ENCODE measurements around the gene TRDN.

Gene TRDN

DNA sequence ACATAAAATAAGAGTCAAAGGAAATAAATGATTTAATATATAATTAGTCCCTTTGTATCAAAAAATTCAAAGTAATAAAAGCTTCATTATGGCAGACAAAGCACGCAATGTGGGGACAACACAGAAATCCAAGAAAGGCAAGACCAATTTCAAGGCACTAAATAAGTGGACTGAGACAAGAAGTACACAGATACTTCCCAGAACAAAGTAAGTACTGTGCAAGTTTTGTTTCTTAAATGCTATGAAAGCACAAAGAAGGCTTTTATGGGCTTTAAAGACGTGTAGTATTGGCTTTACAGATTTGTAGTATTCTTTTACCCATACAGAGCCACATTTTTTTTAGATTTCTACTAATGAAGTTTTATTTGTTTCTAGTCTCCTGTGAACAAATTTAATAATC is 174.6 kb downstream of the TRDN start:
- no peak overlapping the region for H3K4me2 ChIP-seq (ENCODE audit: low read depth, low read length, poor library complexity, severe bottlenecking)
- no peak overlapping the region for H2AFZ ChIP-seq (ENCODE audit: low read length)
- H4K20me1 ChIP-seq (ENCODE audit: insufficient read depth, low read length, poor library complexity, severe bottlenecking): no peaks in the 10 kb centered on the region
- no peaks in the 10 kb centered on the region for H3K9me2 ChIP-seq (replicated peaks; ENCODE audit: low read depth, low read length)
- no peak overlapping the region for H3K4me3 ChIP-seq (ENCODE audit: low read length, poor library complexity, severe bottlenecking)
- no peaks in the 10 kb centered on the region for H3K79me2 ChIP-seq (ENCODE audit: insufficient read depth, low read length)
- no peaks in the 10 kb centered on the region for H3K36me3 ChIP-seq (ENCODE audit: insufficient read depth, low read length)
- TF ChIP-seq, protein P1, sequence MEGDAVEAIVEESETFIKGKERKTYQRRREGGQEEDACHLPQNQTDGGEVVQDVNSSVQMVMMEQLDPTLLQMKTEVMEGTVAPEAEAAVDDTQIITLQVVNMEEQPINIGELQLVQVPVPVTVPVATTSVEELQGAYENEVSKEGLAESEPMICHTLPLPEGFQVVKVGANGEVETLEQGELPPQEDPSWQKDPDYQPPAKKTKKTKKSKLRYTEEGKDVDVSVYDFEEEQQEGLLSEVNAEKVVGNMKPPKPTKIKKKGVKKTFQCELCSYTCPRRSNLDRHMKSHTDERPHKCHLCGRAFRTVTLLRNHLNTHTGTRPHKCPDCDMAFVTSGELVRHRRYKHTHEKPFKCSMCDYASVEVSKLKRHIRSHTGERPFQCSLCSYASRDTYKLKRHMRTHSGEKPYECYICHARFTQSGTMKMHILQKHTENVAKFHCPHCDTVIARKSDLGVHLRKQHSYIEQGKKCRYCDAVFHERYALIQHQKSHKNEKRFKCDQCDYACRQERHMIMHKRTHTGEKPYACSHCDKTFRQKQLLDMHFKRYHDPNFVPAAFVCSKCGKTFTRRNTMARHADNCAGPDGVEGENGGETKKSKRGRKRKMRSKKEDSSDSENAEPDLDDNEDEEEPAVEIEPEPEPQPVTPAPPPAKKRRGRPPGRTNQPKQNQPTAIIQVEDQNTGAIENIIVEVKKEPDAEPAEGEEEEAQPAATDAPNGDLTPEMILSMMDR (conservative IDR thresholded peaks at IDR 0.05; ENCODE audit: low read length): no peak
- no peak for TF ChIP-seq EZH2phosphoT487 (IDR thresholded peaks at IDR 0.05; ENCODE audit: borderline replicate concordance)
- H3K4me1 ChIP-seq (ENCODE audit: insufficient read depth, low read length, poor library complexity, severe bottlenecking): no peaks in the 10 kb centered on the region
- no peaks in the 10 kb centered on the region for H3K9me3 ChIP-seq (ENCODE audit: insufficient read depth, low read depth, low read length)
- H3K27me3 ChIP-seq (ENCODE audit: insufficient read depth, low read length, poor library complexity, severe bottlenecking): no peaks in the 10 kb centered on the region
- H3K9ac ChIP-seq (ENCODE audit: low read depth, low read length, poor library complexity, severe bottlenecking): no peak overlapping the region
- H3F3A ChIP-seq (ENCODE audit: low read depth): no peaks in the 10 kb centered on the region

DNA sequence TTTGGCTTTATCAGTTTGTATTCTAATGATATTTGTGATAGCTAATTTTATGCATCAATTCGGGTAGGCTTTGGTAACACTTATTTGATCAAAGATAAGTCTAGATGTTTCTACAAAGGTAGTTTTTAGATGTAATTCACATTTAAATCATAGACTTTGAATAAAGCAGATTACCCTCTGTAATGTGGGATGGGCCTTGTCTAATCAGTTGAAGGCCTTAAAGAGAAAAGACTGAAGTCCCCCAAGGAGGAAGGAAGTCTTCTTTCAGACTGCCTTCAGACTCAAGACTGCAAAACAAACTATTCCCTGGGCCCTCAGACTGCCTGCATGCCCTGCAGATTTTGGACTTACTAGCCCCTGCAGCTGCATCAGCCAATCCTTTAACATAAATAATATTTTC is 178.5 kb downstream of the TRDN start:
- no peaks in the 10 kb centered on the region for H3K4me1 ChIP-seq (ENCODE audit: insufficient read depth, low read length, poor library complexity, severe bottlenecking)
- no peak overlapping the region for H2AFZ ChIP-seq (ENCODE audit: low read length)
- no peaks in the 10 kb centered on the region for H3K79me2 ChIP-seq (ENCODE audit: insufficient read depth, low read length)
- no peaks in the 10 kb centered on the region for H3K36me3 ChIP-seq (ENCODE audit: insufficient read depth, low read length)
- H3K27me3 ChIP-seq (ENCODE audit: insufficient read depth, low read length, poor library complexity, severe bottlenecking): no peaks in the 10 kb centered on the region
- H3K9me3 ChIP-seq (ENCODE audit: insufficient read depth, low read depth, low read length): no peaks in the 10 kb centered on the region
- H4K20me1 ChIP-seq (ENCODE audit: insufficient read depth, low read length, poor library complexity, severe bottlenecking): no peaks in the 10 kb centered on the region
- H3F3A ChIP-seq (ENCODE audit: low read depth): no peaks in the 10 kb centered on the region
- no peak overlapping the region for H3K4me3 ChIP-seq (ENCODE audit: low read length, poor library complexity, severe bottlenecking)
- H3K9ac ChIP-seq (ENCODE audit: low read depth, low read length, poor library complexity, severe bottlenecking): no peak overlapping the region
- H3K4me2 ChIP-seq (ENCODE audit: low read depth, low read length, poor library complexity, severe bottlenecking): no peak overlapping the region
- no peaks in the 10 kb centered on the region for H3K9me2 ChIP-seq (replicated peaks; ENCODE audit: low read depth, low read length)
- TF ChIP-seq EZH2phosphoT487 (IDR thresholded peaks at IDR 0.05; ENCODE audit: borderline replicate concordance): no peak
- TF ChIP-seq, protein P1 (conservative IDR thresholded peaks at IDR 0.05; ENCODE audit: low read length): no peak

DNA sequence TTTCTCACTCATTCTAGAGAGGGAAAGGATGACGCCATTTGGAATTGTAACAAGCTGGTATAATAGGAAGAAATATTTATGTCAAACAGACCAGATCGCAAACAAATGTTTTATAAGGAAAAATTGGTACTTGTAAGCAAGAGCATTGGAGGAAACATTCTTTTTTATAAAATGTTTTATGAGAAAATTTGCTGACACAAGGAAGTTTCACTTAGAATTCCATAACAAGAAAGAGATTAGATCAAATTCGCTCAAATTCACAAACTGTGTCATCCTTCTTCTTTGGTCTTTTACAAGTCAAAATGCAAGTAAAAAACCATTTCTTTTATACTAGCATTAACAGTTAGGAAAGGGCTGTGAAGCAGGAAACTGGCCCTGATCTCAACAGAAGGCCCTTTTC is 179.9 kb downstream of the TRDN start:
- no peaks in the 10 kb centered on the region for H3K9me3 ChIP-seq (ENCODE audit: insufficient read depth, low read depth, low read length)
- no peaks in the 10 kb centered on the region for H3K36me3 ChIP-seq (ENCODE audit: insufficient read depth, low read length)
- no peaks in the 10 kb centered on the region for H4K20me1 ChIP-seq (ENCODE audit: insufficient read depth, low read length, poor library complexity, severe bottlenecking)
- H3K9me2 ChIP-seq (replicated peaks; ENCODE audit: low read depth, low read length): no peaks in the 10 kb centered on the region
- no peak for TF ChIP-seq EZH2phosphoT487 (IDR thresholded peaks at IDR 0.05; ENCODE audit: borderline replicate concordance)
- TF ChIP-seq, protein P1 (conservative IDR thresholded peaks at IDR 0.05; ENCODE audit: low read length): no peak
- no peaks in the 10 kb centered on the region for H3K4me1 ChIP-seq (ENCODE audit: insufficient read depth, low read length, poor library complexity, severe bottlenecking)
- H3F3A ChIP-seq (ENCODE audit: low read depth): no peaks in the 10 kb centered on the region
- no peaks in the 10 kb centered on the region for H3K27me3 ChIP-seq (ENCODE audit: insufficient read depth, low read length, poor library complexity, severe bottlenecking)
- no peak overlapping the region for H3K4me2 ChIP-seq (ENCODE audit: low read depth, low read length, poor library complexity, severe bottlenecking)
- H2AFZ ChIP-seq (ENCODE audit: low read length): no peak overlapping the region
- H3K79me2 ChIP-seq (ENCODE audit: insufficient read depth, low read length): no peaks in the 10 kb centered on the region
- H3K4me3 ChIP-seq (ENCODE audit: low read length, poor library complexity, severe bottlenecking): no peak overlapping the region
- no peak overlapping the region for H3K9ac ChIP-seq (ENCODE audit: low read depth, low read length, poor library complexity, severe bottlenecking)
